DMS53 (cell line): ENCODE data around the gene TUBB.
"Not testable (repeated sequence)": the region's sequence is repeated elsewhere in the genome, so short reads cannot be mapped to it uniquely, and the experiment has no call there.

Experiments used
- DNase-seq: peaks from one replicate; lab custom pipeline; 2025; lab: John Stamatoyannopoulos, UW

The TUBB gene

GRCh38 chr6:30761791-30762429 lies 41.8 kb downstream of the TUBB start:
- no peak for DNase-seq

DNA sequence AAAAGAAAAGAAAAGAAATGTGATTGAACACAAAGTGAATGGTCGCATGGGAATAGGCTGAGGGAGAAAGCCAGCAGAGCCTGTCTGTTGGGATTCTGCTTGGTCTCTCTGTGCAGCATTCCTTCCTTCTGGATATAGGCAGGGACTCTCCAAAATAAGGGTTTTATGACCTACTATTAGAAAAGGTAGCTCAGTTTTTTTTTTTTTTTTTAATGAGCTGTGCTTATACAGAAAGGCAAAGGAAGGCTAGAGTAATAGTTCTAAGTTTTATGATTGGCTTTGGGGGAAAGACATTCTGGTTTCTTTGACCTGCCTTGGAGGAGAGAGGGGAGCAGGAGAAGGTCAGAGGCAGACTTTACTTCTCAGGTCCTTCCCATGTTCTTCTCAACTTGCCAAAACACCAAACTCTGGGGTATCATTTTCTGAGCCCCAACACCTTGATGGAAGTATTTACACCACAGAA lies 43.0 kb downstream of the TUBB start:
- DNase-seq = peak; percentile 26

- DNase-seq = peak; percentile 39
These were observed 43.7 kb downstream of the TUBB start for GRCh38 chr6:30763618-30764489.

DNA sequence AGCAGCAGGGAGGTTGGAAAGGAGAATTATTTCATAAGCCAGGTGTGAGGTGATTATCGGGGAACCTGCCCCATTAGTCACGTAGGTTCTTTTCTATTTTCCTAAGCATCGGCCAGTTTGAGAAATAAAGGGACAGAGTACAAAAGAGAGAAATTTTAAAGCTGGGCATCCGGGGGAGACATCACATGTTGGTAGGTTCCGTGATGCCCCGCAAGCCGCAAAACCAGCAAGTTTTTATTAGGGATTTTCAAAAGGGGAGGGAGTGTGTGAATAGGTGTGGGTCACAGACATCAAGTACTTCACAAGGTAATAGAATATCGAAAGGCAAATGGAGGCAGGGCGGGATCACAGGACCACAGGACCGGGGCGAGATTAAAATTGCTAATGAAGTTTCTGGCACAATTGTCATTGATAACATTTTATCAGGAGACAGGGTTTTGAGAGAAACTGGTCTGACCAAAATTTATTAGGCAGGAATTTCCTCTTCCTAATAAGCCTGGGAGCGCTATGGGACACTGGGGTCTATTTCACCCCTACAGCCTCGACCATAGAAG lies 44.4 kb downstream of the TUBB start:
- not testable (repeated sequence) for DNase-seq

GRCh38 chr6:30765495-30765894 lies 45.3 kb downstream of the TUBB start:
- not testable (repeated sequence) for DNase-seq

- DNase-seq = no peak
These were observed 46.5 kb downstream of the TUBB start for GRCh38 chr6:30766461-30767157.

- DNase-seq = no peak
These were observed 47.2 kb downstream of the TUBB start for GRCh38 chr6:30767158-30767943.

GRCh38 chr6:30767944-30768301 lies 47.8 kb downstream of the TUBB start:
- DNase-seq = no peak

GRCh38 chr6:30768634-30769087 lies 48.5 kb downstream of the TUBB start:
- no peak for DNase-seq

GRCh38 chr6:30769088-30769852 lies 49.1 kb downstream of the TUBB start:
- DNase-seq = peak; percentile 95

GRCh38 chr6:30769853-30770524 lies 49.8 kb downstream of the TUBB start:
- DNase-seq = peak; percentile 57

GRCh38 chr6:30770592-30770991 lies 50.4 kb downstream of the TUBB start:
- DNase-seq = no peak

DNA sequence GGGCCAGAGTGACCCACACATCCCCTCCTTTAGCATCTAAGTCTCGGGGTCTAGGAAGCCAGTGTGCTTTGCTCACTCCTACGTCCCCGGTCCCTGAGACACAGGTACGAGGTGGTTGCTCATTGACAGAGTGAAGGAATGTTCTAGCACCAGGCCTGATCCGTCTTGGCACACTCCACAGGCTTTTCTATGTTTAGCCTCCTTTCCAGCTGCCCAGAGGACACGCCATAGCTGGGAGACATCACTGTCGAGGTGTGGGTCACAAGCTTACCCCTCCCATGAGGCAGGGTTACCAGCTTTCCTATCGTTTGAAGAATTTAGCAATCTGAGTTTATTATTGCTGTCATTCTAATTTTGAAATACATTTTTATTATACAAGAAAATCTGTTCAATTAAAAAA lies 54.5 kb downstream of the TUBB start:
- no peak for DNase-seq
